Ishikawa (cell line): ENCODE measurements around the gene HNRNPL.

Experiments
- EP300 ChIP-seq: IDR thresholded peaks from 2 replicates; pipeline ENCODE4 v1.6.1; 2012; ENCODE audit warnings: borderline replicate concordance
- TAF1 ChIP-seq: IDR thresholded peaks from 2 replicates; pipeline ENCODE4 v1.6.1; 2012; ENCODE audit warnings: low read depth, mild to moderate bottlenecking
- YY1 ChIP-seq: IDR thresholded peaks from 2 replicates; pipeline ENCODE4 v1.6.1; 2012; ENCODE audit warnings: low read depth
- TF ChIP-seq, protein P1 (sequence below): IDR thresholded peaks from 2 replicates; pipeline ENCODE4 v1.6.1; 2012

- TF ChIP-seq YY1 (peak; percentile 91), EP300 (no peak), TAF1 (peak; percentile 76)
- TF ChIP-seq, protein P1, sequence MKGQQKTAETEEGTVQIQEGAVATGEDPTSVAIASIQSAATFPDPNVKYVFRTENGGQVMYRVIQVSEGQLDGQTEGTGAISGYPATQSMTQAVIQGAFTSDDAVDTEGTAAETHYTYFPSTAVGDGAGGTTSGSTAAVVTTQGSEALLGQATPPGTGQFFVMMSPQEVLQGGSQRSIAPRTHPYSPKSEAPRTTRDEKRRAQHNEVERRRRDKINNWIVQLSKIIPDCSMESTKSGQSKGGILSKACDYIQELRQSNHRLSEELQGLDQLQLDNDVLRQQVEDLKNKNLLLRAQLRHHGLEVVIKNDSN = no peak
Measured at GRCh38 chr19:38849860-38850435, at the start of gene HNRNPL.
